Cardiac fibroblast (primary cell): ENCODE measurements around the gene CNTNAP1.

Experiments used
- DNase-seq, 2 donors: peaks; one replicate each; pipeline versions ENCODE4 v3.0.0 to v3.0.0-alpha.2; 2010; ENCODE audit warnings: low read depth in 2 of 2
- H3K4me3 ChIP-seq, 2 donors: replicated peaks in 1 of 2; 1 replicate in 1 of 2; 2 replicates in 1 of 2; pipeline ENCODE4 v1.5.1; 2011; ENCODE audit warnings: low read depth in 2 of 2, low read length in 2 of 2, mild to moderate bottlenecking in 2 of 2, moderate library complexity in 1 of 2
- TF ChIP-seq, protein P1 (sequence below): IDR thresholded peaks from one replicate; pipeline ENCODE4 v1.5.1; 2011; ENCODE audit warnings: low read depth, mild to moderate bottlenecking, low read length, inconsistent platforms

CNTNAP1 gene

DNA sequence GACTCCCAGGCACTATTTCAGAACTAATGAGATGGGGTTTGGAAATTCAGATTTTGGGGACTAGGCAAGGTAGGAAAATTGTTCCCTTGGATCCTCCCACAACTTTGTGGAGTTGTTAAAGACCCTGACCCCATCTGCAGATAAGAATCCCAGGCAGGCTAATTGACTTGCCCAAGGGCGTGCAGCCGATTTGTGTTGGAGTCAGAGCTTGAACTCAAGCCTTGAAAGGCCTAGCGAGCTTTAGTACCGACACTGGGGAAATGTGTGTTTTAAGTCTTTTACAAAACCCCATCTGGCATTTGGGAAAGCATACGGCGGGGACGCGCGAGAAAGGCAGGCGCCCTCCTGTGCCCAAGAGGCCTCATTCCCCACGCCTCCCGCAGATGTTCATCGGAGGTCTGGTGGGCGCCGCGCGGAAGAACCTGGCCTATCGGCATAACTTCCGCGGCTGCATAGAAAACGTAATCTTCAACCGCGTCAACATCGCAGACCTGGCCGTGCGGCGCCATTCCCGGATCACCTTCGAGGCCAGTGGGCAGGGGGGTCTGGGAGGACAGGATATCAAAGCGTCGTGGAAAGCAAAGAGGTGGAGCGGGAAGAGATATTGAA is 4.3 kb downstream of the CNTNAP1 start:
- TF ChIP-seq, protein P1, sequence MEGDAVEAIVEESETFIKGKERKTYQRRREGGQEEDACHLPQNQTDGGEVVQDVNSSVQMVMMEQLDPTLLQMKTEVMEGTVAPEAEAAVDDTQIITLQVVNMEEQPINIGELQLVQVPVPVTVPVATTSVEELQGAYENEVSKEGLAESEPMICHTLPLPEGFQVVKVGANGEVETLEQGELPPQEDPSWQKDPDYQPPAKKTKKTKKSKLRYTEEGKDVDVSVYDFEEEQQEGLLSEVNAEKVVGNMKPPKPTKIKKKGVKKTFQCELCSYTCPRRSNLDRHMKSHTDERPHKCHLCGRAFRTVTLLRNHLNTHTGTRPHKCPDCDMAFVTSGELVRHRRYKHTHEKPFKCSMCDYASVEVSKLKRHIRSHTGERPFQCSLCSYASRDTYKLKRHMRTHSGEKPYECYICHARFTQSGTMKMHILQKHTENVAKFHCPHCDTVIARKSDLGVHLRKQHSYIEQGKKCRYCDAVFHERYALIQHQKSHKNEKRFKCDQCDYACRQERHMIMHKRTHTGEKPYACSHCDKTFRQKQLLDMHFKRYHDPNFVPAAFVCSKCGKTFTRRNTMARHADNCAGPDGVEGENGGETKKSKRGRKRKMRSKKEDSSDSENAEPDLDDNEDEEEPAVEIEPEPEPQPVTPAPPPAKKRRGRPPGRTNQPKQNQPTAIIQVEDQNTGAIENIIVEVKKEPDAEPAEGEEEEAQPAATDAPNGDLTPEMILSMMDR, result no peak
- no peak for DNase-seq
- H3K4me3 ChIP-seq, result no peak overlapping the region

DNA sequence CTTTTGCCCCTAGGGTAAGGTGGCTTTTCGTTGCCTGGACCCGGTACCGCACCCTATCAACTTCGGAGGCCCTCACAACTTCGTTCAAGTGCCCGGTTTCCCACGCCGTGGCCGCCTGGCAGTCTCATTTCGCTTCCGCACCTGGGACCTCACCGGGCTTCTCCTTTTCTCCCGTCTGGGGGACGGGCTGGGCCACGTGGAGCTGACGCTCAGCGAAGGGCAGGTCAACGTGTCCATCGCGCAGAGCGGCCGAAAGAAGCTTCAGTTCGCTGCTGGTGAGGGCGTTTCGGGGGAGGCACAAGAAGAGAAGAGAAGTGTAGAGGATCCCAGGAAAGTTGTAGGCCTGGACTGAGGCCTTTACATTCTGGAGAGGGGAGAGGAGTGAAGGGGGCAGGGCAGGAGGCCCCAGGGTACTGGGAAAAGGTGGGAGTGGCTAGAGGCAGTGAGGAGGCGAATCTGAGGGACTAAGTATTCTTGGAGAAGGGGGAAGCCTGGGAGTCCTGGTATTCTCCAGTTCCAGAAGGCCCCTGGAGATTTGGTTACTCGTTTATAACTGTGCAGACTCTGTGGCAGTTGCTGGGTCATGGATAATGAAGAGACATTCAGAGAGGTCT is 5.5 kb downstream of the CNTNAP1 start:
- H3K4me3 ChIP-seq, result no peak overlapping the region
- no peak for DNase-seq
- TF ChIP-seq, protein P1, result no peak

DNA sequence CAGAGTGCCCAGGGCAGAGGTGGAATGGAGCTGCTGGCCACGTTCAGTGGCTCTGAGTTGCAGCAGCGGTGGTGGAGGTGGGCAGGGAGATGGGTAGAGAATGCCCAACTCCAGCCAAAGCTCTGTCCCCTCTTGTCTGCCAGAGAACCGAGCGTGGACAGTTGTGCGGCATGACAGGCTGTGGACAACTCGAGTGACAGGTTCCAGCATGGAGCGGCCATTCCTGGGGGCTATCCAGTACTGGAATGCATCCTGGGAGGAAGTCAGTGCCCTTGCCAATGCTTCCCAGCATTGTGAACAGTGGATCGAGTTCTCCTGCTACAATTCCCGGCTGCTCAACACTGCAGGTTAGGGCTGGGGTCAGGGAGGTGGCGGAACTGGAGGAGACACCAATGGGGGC is 8.3 kb downstream of the CNTNAP1 start:
- no peak for DNase-seq
- H3K4me3 ChIP-seq, result no peak overlapping the region
- TF ChIP-seq, protein P1, result no peak

DNA sequence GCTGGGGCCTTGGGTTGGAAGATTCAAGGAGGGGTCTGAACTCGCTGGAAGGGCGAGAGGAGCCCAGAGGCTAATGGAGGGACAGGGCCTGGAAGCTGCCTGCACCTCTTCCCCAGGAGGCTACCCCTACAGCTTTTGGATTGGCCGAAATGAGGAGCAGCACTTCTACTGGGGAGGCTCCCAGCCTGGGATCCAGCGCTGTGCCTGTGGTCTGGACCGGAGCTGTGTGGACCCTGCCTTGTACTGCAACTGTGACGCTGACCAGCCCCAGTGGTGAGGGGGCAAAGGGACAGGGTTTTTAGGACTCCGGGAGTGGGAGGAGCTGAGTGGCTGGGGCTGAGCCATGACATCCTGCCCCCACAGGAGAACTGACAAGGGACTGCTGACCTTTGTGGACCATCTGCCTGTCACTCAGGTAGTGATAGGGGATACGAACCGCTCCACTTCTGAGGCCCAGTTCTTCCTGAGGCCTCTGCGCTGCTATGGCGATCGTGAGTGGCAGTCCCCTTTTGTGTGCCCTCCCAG is 8.8 kb downstream of the CNTNAP1 start:
- TF ChIP-seq, protein P1, result no peak
- DNase-seq, result no peak
- H3K4me3 ChIP-seq, result no peak overlapping the region

DNA sequence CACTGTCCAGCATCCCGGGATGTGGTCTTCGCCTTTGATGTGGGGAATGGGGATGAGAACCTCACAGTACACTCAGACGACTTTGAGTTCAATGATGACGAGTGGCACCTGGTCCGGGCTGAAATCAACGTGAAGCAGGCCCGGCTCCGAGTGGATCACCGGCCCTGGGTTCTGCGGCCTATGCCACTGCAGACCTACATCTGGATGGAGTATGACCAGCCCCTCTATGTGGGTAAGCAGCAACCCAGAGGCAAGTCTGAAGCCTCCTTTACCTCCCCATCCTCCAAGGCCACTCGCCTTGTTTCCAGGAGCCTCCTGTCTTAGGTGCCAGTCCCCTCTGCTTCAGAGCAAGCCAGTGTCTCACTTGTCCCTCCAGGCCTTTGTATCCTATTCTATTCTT is 10.2 kb downstream of the CNTNAP1 start:
- TF ChIP-seq, protein P1, result no peak
- no peak for DNase-seq
- H3K4me3 ChIP-seq, result no peak overlapping the region

DNA sequence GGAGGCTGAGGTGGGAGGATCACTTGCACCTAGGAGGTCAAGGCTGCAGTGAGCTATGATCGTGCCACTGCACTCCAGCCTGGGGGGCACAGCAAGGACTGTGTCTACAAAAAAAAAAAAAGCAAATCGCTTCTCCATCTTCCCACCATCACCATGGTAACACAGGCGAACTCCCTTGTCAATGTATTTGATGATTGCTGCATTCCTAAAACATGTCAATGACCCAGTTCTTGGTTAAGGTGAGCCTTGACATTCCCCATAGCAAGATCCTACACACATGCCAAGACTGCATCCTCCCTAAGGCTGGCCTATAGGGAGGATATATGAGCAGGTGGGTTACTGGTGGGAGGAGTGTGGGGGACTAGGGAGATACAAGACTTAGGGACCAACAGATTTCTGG is 12.2 kb downstream of the CNTNAP1 start:
- DNase-seq, result no peak
- TF ChIP-seq, protein P1, result no peak
- H3K4me3 ChIP-seq, result no peak overlapping the region
